C4-2B (cell line): Measurements from ENCODE around the gene SCAF8.

Source experiments
- H3K27ac ChIP-seq: fragments of 450-650 bp; 2 replicates; pipeline ENCODE4 v1.5.1; 2017
- CTCF ChIP-seq: fragments of 450-650 bp; conservative IDR thresholded peaks from 2 replicates; pipeline ENCODE4 v1.5.1; 2017; ENCODE audit warnings: mild to moderate bottlenecking
- ZFX ChIP-seq: fragments of 450-650 bp; IDR thresholded peaks from 2 replicates; pipeline ENCODE4 v1.6.1; 2017

The SCAF8 gene

DNA sequence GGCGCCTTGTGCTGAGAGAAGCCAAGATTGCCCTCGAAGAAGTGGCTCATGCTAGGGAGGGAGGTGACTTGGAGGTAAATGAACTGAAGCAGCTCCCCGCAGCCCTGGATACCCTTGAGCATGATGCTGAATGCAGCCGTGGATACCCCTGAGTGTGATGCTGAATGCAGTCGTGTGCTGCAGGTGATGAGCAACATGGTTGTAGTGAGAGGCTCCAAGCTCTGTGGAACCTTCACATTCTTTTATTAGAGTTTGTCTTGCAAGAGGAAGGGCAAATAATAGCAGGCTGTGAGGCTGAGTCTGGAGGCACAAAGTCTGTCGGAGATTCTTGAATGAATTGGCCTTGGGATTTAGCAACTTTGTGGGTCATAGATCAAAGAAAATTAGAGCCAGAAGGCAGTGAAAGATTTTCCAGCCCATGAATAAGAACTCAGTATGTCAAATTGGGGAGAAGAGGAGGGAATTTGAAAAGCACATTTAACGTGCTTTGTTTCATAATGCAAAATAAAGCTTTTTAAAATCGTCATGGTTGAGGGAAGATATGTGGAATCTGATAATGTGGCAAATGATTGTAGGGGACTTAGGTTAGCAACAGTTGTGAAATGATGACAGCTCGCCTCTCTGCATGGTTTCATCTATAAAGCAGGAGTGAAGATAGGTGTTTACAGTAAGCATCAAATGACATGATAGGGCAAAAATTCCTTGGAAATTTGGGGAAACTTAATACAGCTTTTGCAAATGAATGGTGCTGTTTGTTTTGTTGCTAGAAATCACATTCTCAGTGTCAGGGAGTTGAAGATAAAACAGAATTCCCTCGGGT is 141.8 kb downstream of the SCAF8 start:
- TF ChIP-seq CTCF, result no peak
- no peak for TF ChIP-seq ZFX
- no peak overlapping the region for H3K27ac ChIP-seq

GRCh38 chr6:154876486-154877280 is 143.5 kb downstream of the SCAF8 start:
- TF ChIP-seq CTCF, result no peak
- no peak for TF ChIP-seq ZFX
- no peak overlapping the region for H3K27ac ChIP-seq

GRCh38 chr6:154878871-154879491 is 145.8 kb downstream of the SCAF8 start:
- TF ChIP-seq CTCF (no peak), ZFX (no peak)
- no peak overlapping the region for H3K27ac ChIP-seq

- H3K27ac ChIP-seq, result no peak overlapping the region
- TF ChIP-seq ZFX, result no peak
- no peak for TF ChIP-seq CTCF
These were observed 148.9 kb downstream of the SCAF8 start for GRCh38 chr6:154882107-154882506.
